RWPE1 (cell line): ENCODE measurements around the gene SP1.
"Not testable (repeated sequence)": the region's sequence is repeated elsewhere in the genome, so short reads cannot be mapped to it uniquely, and the experiment has no call there.

Experiments used
- CTCF ChIA-PET: fragments of 350-600 bp; sonication (Branson Sonifier 250); formaldehyde crosslinking; extraction: SDS; loops from one replicate; lab custom pipeline; 2021; lab: Yijun Ruan, JAX
- POLR2A ChIA-PET: fragments of 400-600 bp; formaldehyde crosslinking; extraction: SDS; loops from one replicate; lab custom pipeline; 2020; ENCODE audit warnings: antibody characterized with exemption; ENCODE audit not compliant: low non-redundant PET; lab: Yijun Ruan, JAX
- DNase-seq: peaks from one replicate; pipeline ENCODE4 v3.0.0; 2012; ENCODE audit warnings: low spot score
- H3K27ac ChIP-seq: fragments of 450-650 bp; 2 replicates; pipeline ENCODE4 v1.5.1; 2017
- TF ChIP-seq, protein P1 (sequence below): fragments of 450-650 bp; conservative IDR thresholded peaks from 2 replicates; pipeline ENCODE4 v1.5.1; 2017; ENCODE audit warnings: low read depth, mild to moderate bottlenecking

Gene SP1

DNA sequence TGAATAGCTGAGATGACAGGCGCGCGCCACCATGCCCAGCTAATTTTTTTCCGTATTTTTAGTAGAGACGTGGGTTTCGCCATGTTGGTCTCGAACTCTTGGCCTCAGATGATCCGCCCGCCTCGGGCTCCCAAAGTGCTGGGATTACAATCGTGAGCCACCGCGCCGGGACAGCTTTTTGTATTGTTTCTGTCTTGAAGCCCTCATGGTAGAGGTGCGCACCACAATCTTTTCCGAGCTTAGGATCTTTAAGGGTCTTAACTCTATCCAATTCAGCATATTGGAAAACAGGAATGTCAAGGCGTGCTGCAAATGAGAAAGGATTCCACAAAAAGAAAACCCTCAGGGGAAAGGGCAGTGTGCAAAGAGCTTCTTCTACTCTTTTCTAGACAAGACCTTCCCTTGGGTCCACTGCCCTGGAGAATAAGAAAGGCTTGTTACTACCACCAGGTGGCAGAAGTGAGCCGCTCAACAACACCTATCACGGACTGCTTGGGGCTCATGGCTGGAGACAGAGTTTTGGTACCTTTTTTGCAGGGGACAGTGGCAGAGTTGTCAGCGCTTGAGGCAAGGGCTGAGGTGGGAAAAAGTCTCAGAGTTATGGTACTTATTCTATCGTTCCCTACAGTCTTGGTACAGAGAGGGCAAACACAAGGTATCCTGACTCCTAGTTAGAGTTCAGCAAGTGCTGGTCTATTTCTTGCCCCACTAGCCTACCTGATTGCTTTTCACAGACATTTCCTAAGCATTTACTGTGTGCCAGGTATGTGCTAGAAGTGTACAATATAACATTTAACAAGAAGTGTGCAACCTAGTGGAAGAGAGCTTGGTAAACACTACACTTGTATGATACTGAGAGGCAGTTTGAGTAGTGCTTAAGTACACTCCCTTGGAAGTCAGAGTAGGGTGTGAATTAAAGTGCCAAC, 27.4 kb upstream of the SP1 start:
- H3K27ac ChIP-seq = peak overlapping the region; percentile 15; the same call in 1 of the 2 replicates
- TF ChIP-seq, protein P1, sequence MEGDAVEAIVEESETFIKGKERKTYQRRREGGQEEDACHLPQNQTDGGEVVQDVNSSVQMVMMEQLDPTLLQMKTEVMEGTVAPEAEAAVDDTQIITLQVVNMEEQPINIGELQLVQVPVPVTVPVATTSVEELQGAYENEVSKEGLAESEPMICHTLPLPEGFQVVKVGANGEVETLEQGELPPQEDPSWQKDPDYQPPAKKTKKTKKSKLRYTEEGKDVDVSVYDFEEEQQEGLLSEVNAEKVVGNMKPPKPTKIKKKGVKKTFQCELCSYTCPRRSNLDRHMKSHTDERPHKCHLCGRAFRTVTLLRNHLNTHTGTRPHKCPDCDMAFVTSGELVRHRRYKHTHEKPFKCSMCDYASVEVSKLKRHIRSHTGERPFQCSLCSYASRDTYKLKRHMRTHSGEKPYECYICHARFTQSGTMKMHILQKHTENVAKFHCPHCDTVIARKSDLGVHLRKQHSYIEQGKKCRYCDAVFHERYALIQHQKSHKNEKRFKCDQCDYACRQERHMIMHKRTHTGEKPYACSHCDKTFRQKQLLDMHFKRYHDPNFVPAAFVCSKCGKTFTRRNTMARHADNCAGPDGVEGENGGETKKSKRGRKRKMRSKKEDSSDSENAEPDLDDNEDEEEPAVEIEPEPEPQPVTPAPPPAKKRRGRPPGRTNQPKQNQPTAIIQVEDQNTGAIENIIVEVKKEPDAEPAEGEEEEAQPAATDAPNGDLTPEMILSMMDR = peak; percentile 81
- ChIA-PET CTCF (interaction anchor here (0.5 to 3.8 kb wide), 23 partner anchors 9 to 299 kb away, joined by 3 to 44 read pairs (median 5); partner anchors contain the start of gene AMHR2), POLR2A (interaction anchor here (0.5 to 0.6 kb wide), 2 partner anchors 33 to 213 kb away, joined by 4 to 5 read pairs; no protein-coding TSS in a partner anchor)
- peak; percentile 67 for DNase-seq

DNA sequence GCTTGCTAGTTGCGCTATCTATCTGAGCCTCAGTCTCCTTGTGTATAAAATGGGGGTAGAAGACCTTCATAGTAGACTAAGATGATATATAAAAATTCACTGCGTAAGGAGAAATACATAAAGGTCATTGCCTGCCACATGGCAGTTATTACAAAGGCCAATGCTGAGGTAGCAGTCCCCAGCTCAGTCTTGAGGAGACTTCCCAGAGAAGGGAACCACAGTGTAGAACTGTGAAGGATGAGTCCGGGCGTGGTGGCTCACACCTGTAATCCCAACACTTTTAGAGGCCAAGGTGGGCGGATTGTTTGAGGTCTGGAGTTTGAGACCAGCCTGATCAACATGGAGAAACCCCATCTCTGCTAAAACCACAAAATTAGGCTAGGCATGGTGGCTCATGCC, 26.7 kb upstream of the SP1 start:
- H3K27ac ChIP-seq = peak overlapping the region; percentile 44
- TF ChIP-seq, protein P1 = no peak
- no peak for DNase-seq
- POLR2A ChIA-PET = no interaction called here
- CTCF ChIA-PET = interaction anchor here (1.1 to 3.8 kb wide), 4 partner anchors 29 to 68 kb away, joined by 3 to 44 read pairs (median 19); no protein-coding TSS in a partner anchor

DNA sequence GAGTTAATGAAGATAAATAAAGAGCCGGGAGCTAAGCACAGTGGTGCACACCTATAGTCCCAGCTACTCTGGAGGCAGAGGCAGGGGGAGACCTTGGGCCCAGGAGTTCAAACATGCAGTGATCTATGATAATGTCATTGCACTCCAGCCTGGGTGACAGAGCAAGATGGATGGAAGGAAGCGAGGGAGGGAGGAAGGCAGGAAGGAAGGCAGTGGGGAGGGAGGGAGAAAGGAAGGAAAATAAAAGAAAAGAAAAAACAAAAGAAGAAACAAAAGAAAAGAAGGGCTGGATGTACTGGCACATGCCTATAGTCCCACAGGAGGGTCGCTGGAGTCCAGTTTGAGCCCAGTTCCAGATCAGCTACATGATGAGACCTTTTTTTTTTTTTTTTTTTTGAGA, 24.9 kb upstream of the SP1 start:
- no peak for DNase-seq
- CTCF ChIA-PET = interaction anchor here (1.1 to 3.8 kb wide), 2 partner anchors 27 to 66 kb away, joined by 4 to 44 read pairs; no protein-coding TSS in a partner anchor
- TF ChIP-seq, protein P1 = no peak
- peak overlapping the region; percentile 23; the same call in 1 of the 2 replicates for H3K27ac ChIP-seq
- POLR2A ChIA-PET = no interaction called here

DNA sequence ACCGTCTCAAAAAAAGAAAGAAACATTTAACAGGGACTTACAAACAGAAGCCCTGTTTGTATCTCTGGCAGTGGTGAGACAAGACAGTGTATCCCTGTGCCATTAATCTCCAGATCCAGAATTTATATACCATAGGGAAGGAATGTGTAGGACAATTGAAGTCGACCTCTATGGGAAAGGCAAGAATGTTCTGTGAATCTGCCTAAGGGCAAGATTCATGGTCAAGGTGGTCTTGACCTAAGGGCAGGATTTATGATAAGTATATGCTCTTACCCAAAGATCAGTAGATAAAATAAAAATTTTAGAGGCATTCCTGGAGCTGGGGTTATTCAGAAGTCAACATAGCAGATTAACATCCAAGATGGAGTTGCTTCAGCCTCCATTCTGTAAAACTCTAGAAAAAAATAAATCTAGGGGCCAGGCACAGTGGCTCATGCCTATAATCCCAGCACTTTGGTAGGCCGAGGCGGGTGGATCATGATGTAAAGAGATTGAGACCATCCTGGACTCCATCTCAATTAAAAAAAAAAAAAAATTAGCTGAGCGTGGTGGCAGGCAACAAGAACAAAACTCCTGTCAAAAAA, 21.0 kb upstream of the SP1 start:
- DNase-seq = no peak
- ChIA-PET CTCF (interaction anchor here (0.7 to 1.2 kb wide), 2 partner anchors 14 to 23 kb away, joined by 3 to 4 read pairs; no protein-coding TSS in a partner anchor), POLR2A (interaction anchor here (0.6 kb wide), 1 partner anchor 20 kb away, joined by 6 read pairs; no protein-coding TSS in a partner anchor)
- TF ChIP-seq, protein P1 = no peak
- H3K27ac ChIP-seq = no peak overlapping the region

DNA sequence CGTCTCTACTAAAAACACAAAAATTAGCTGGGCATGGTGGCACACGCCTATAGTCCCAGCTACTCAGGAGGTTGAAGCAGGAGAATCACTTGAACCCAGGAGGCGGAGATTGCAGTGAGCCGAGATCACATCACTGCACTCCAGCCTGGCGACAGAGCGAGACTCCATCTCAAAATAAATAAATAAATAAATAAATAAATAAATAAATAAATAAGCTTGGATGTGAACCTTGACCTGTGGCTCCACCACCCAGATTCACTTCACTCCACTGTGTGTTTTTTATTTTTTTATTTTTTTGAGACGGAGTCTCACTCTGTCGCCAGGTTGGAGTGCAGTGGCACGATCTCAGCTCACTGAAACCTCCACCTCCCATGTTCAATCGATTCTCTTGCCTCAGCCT, 18.3 kb upstream of the SP1 start:
- DNase-seq, POLR2A ChIA-PET, H3K27ac ChIP-seq: not testable (repeated sequence)
- CTCF ChIA-PET = interaction anchor here (0.6 to 1.6 kb wide), 2 partner anchors 10 to 41 kb away, joined by 5 to 7 read pairs; no protein-coding TSS in a partner anchor

DNA sequence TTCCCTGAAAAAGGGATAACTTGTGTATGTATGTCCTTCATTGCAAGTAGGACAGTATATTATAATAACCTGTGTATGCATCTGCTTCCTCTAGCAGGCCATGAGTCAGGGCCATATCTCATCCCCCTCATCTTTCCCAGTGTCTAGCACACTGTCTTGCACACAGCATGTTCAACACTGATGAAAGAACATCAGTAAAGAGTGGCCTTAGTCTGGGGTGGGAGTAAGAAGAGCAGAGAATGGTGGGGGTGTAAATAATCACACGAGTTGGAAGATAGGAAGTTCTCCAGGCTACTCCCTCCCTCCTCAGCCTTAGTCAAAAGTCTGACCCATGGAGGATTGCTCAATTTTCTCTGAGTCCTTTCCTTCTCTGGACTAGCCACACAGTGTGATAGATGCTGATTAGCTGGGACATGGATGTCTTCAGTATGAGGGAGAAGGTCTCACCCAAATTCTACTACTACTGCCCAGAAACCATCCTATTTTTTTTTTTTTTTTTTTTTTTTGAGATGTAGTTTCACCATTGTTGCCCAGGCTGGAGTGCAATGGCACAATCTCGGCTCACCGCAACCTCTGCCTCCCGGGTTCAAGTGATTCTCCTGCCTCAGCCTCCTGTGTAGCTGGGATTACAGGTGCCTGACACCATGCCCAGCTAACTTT, 14.6 kb upstream of the SP1 start:
- TF ChIP-seq, protein P1 = no peak
- H3K27ac ChIP-seq = peak overlapping the region; percentile 78
- no peak for DNase-seq
- CTCF ChIA-PET = interaction anchor here (1.9 kb wide), 1 partner anchor 13 kb away, joined by 7 read pairs; no protein-coding TSS in a partner anchor
- POLR2A ChIA-PET = interaction anchor here (0.6 kb wide), 1 partner anchor 8 kb away, joined by 6 read pairs; no protein-coding TSS in a partner anchor

DNA sequence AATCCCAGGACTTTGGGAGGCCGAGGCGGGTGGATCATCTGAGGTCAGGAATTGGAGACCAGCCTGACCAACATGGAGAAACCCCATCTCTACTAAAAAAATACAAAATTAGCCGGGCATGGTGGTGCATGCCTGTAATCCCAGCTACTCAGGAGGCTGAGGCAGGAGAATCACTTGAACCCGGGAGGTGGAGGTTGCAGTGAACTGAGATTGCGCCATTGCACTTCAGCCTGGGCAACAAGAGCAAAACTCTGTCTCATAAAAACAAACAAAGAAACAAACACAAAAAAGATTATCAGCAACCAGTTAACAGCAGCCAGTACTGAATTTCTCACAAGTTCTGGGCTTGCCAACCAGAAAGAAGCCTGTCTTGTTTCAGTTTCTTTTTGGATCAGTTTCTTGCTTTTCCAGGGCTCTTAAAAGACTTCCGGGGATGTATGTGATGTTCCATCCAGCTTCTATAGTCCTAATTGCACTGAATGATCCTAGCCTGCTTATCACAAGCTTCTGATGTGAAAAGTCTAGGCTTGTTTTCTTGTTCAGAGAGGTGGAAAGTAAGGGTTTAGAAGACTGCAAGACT, 6.3 kb upstream of the SP1 start:
- POLR2A ChIA-PET, DNase-seq: not testable (repeated sequence)
- CTCF ChIA-PET = interaction anchor here (1.1 to 1.2 kb wide), 2 partner anchors 21 to 52 kb away, joined by 4 to 8 read pairs; partner anchors contain the start of gene AAAS
- H3K27ac ChIP-seq = peak overlapping the region; percentile 99

DNA sequence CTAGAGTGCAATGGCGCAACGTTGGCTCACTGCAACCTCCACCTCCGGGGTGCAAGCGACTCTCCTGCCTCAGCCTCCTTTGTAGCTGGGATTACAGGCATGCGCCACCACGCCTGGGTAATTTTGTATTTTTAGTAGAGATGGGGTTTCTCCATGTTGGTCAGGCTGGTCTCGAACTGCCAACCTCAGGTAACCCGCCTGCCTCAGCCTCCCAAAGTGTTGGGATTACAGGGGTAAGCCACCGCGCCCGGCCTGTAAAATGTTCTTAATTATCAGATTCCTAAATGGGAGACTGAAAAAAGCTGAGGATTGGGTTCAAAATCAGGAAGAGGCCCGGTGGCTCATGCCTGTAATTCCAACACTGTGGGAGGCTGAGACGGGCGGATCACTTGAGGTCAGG, 5.7 kb upstream of the SP1 start:
- CTCF ChIA-PET = interaction anchor here (1.1 to 1.2 kb wide), 2 partner anchors 22 to 53 kb away, joined by 4 to 8 read pairs; partner anchors contain the start of gene AAAS
- peak overlapping the region; percentile 99 for H3K27ac ChIP-seq
- DNase-seq, POLR2A ChIA-PET: not testable (repeated sequence)
